Measurements from ENCODE around the gene RFT1.

GRCh38 chr3:53111822-53112221 lies 18.4 kb downstream of the RFT1 start:
- no peak for TF ChIP-seq CTCF (IDR thresholded peaks at IDR 0.05)
- no peak for TF ChIP-seq POLR2AphosphoS5 (IDR thresholded peaks at IDR 0.05)

Measured in transverse colon (tissue), 4 donors.